HCT116 (cell line): ENCODE results near the gene ZCCHC9. TPM values are rescaled to one million over a fixed set of nuclear protein-coding genes. Genes with fewer than 3 reads are reported as not detected.

Source experiments
- ATAC-seq: fragments of 200-7000 bp; cut with Tn5 transposase; 2 replicates; pipeline ENCODE4 v1.9.1; 2020; ENCODE audit warnings: mild to moderate bottlenecking, moderate library complexity
- BruUV-seq: library from RNA; stranded (reverse); fragments of 400-500 nt; replicated peaks from 2 replicates; lab custom pipeline; 2021; lab: Mats Ljungman, UMichigan
- CTCF ChIA-PET: fragments of 300-600 bp; sonication (Branson Sonifier 250); formaldehyde crosslinking; loops from one replicate; lab custom pipeline; 2021; ENCODE audit warnings: antibody characterized with exemption; lab: Charles Lee
- POLR2A ChIA-PET: fragments of 300-600, 350-600 bp; sonication (Branson Sonifier 250); formaldehyde crosslinking; loops from one replicate; lab custom pipeline; 2021; ENCODE audit warnings: antibody characterized with exemption; lab: Charles Lee
- RAD21 ChIA-PET, 2 experiments: fragments of 300-600 bp; sonication (Branson Sonifier 250); formaldehyde crosslinking; loops; one replicate each; lab custom pipeline; 2023; ENCODE audit warnings: low total read pairs in 2 of 2; ENCODE audit not compliant: uncharacterized antibody in 2 of 2, unreplicated experiment in 2 of 2, low non-redundant PET in 1 of 2; lab: Charles Lee
- DNase-seq: peaks from one replicate; pipeline ENCODE4 v3.0.0-alpha.2; 2010; ENCODE audit warnings: low read depth, low spot score
- H2AFZ ChIP-seq: fragments of 200-600 bp; shearing (Covaris generic), sonication (generic); 2 replicates; pipeline ENCODE4 v1.6.1; 2017; ENCODE audit warnings: low read depth, mixed run types, mixed read lengths, antibody characterized with exemption, low read length; ENCODE audit not compliant: poor library complexity, severe bottlenecking
- H3K27ac ChIP-seq: 2 replicates; pipeline ENCODE4 v1.5.1; 2012; ENCODE audit warnings: low read depth, low read length
- H3K27me3 ChIP-seq: fragments of 200-600 bp; sonication (generic); 2 replicates; pipeline ENCODE4 v1.6.1; 2016; ENCODE audit warnings: mixed run types, low read length, mixed read lengths; ENCODE audit not compliant: insufficient read depth
- H3K36me3 ChIP-seq, 2 experiments: fragments of 200-500 bp in 1 of 2; fragments of 200-600 bp in 1 of 2; sonication (Bioruptor generic) in 1 of 2; sonication (generic) in 1 of 2; 2 replicates each; pipeline versions ENCODE4 v1.5.1 to v1.6.1; 2014 to 2016; ENCODE audit warnings: low read length in 2 of 2, inconsistent platforms in 1 of 2, mixed read lengths in 1 of 2, mixed run types in 1 of 2; ENCODE audit not compliant: insufficient read depth in 2 of 2, control insufficient read depth in 1 of 2
- H3K4me1 ChIP-seq, 2 experiments: fragments of 200-600 bp in 1 of 2; sonication (generic) in 1 of 2; 2 replicates each; pipeline versions ENCODE4 v1.5.1 to v1.6.1; 2012 to 2017; ENCODE audit warnings: low read length in 2 of 2, inconsistent platforms in 1 of 2, mild to moderate bottlenecking in 1 of 2, mixed read lengths in 1 of 2, mixed run types in 1 of 2, moderate library complexity in 1 of 2; ENCODE audit not compliant: insufficient read depth in 2 of 2, control insufficient read depth in 1 of 2
- H3K4me2 ChIP-seq: fragments of 200-600 bp; sonication (generic); 2 replicates; pipeline ENCODE4 v1.6.1; 2017; ENCODE audit warnings: mixed run types, low read length, mixed read lengths
- H3K4me3 ChIP-seq, 2 experiments: fragments of 200-600 bp in 1 of 2; sonication (generic) in 1 of 2; replicated peaks in 1 of 2; 2 replicates each; pipeline ENCODE4 v1.5.1; 2011 to 2016; ENCODE audit warnings: low read length in 2 of 2, control low read depth in 1 of 2, low read depth in 1 of 2, mild to moderate bottlenecking in 1 of 2, mixed read lengths in 1 of 2, mixed run types in 1 of 2
- H3K79me2 ChIP-seq: fragments of 200-600 bp; sonication (generic); 2 replicates; pipeline ENCODE4 v1.6.1; 2017; ENCODE audit warnings: mild to moderate bottlenecking, mixed run types, low read length, moderate library complexity, mixed read lengths; ENCODE audit not compliant: insufficient read depth
- H3K9ac ChIP-seq: fragments of 200-600 bp; sonication (generic); 2 replicates; pipeline ENCODE4 v1.6.1; 2016; ENCODE audit warnings: low read length, mixed read lengths
- H3K9me2 ChIP-seq: fragments of 200-600 bp; sonication (generic), shearing (Covaris generic); 2 replicates; pipeline ENCODE4 v1.6.1; 2017; ENCODE audit warnings: mixed run types, mild to moderate bottlenecking, moderate library complexity; ENCODE audit not compliant: insufficient read depth
- H3K9me3 ChIP-seq, 2 experiments: fragments of 200-500 bp in 1 of 2; fragments of 200-600 bp in 1 of 2; sonication (Bioruptor generic) in 1 of 2; sonication (generic) in 1 of 2; 2 replicates each; pipeline ENCODE4 v1.6.1; 2014 to 2017; ENCODE audit warnings: low read length in 2 of 2, mixed read lengths in 2 of 2, inconsistent platforms in 1 of 2, low read depth in 1 of 2, mild to moderate bottlenecking in 1 of 2, mixed run types in 1 of 2, moderate library complexity in 1 of 2; ENCODE audit not compliant: control insufficient read depth in 1 of 2, insufficient read depth in 1 of 2
- H4K20me1 ChIP-seq: fragments of 200-600 bp; sonication (generic), shearing (Covaris generic); 2 replicates; pipeline ENCODE4 v1.6.1; 2017; ENCODE audit warnings: mixed run types, mild to moderate bottlenecking, moderate library complexity; ENCODE audit not compliant: insufficient read depth
- EGR1 ChIP-seq: IDR thresholded peaks from 2 replicates; pipeline ENCODE4 v1.6.1; 2012; ENCODE audit warnings: low read depth
- ELF1 ChIP-seq: IDR thresholded peaks from 2 replicates; pipeline ENCODE4 v1.6.1; 2012; ENCODE audit warnings: low read depth, borderline replicate concordance
- JUND ChIP-seq: IDR thresholded peaks from 2 replicates; pipeline ENCODE4 v1.6.1; 2012
- POLR2AphosphoS5 ChIP-seq: IDR thresholded peaks from 2 replicates; pipeline ENCODE4 v1.6.1; 2011; ENCODE audit warnings: mild to moderate bottlenecking, low read depth, low read length, moderate library complexity
- SIN3A ChIP-seq: IDR thresholded peaks from 2 replicates; pipeline ENCODE4 v1.6.1; 2012; ENCODE audit warnings: low read depth
- SP1 ChIP-seq: IDR thresholded peaks from 2 replicates; pipeline ENCODE4 v1.6.1; 2012; ENCODE audit warnings: low read depth
- TCF7L2 ChIP-seq: IDR thresholded peaks from 2 replicates; pipeline ENCODE4 v1.7.0; 2011; ENCODE audit warnings: borderline replicate concordance, inconsistent platforms; ENCODE audit not compliant: insufficient read depth, insufficient read length; ENCODE audit errors: extremely low read depth
- YY1 ChIP-seq: IDR thresholded peaks from 2 replicates; pipeline ENCODE4 v1.6.1; 2011; ENCODE audit warnings: low read length, low read depth, moderate library complexity, mild to moderate bottlenecking; ENCODE audit not compliant: insufficient replicate concordance; ENCODE audit errors: extremely low read depth
- intact Hi-C: fragments of 100-400 bp; cut with micrococcal nuclease; formaldehyde crosslinking; loops from 2 replicates; pipeline ENCODE4 v1.10.0; 2022
- total RNA-seq: library from RNA; stranded (reverse); gene quantifications from one replicate; pipeline ENCODE4 v1.2.1, GENCODE V29; 2021; ENCODE audit not compliant: unreplicated experiment
- TF ChIP-seq, protein P1 (sequence below): IDR thresholded peaks from 2 replicates; pipeline ENCODE4 v1.6.1; 2012; ENCODE audit warnings: low read depth
- TF ChIP-seq, protein P2 (sequence below): IDR thresholded peaks from 2 replicates; pipeline ENCODE4 v1.6.1; 2012
- TF ChIP-seq, protein P3 (sequence below): IDR thresholded peaks from 2 replicates; pipeline ENCODE4 v1.6.1; 2012
- TF ChIP-seq, protein P4 (sequence below), 3 experiments: fragments of 200-600 bp in 1 of 3; sonication (generic) in 1 of 3; IDR thresholded peaks in 2 of 3; conservative IDR thresholded peaks in 1 of 3; 2 replicates each; pipeline ENCODE4 v1.5.1; 2012 to 2017; ENCODE audit warnings: low read depth in 2 of 3, low read length in 2 of 3, antibody characterized with exemption in 1 of 3, borderline replicate concordance in 1 of 3, control low read depth in 1 of 3, mild to moderate bottlenecking in 1 of 3, mixed read lengths in 1 of 3, mixed run types in 1 of 3, moderate library complexity in 1 of 3; ENCODE audit not compliant: insufficient read depth in 1 of 3

ZCCHC9 gene
- total RNA-seq, 1 experiment from 2014 or later: 33.7 TPM

DNA sequence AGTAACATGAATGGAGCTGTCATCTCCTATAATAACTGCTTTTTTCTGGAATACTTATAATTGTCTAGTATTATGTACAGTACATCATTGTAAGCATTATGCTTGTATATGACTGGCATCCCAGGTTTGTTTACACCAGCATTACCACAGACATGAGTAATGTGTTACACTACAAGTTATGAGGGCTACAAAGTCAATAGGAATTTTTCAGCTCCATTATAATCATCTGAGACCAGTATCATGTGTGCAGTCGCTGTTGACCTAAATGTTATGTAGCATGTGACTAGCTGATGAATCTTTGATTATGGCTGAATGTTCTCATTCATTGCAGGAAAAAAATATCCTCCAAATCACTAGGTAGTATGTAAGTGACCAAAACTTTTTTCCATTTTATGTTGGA, 2.2 kb downstream of the ZCCHC9 start (continued):
- TF ChIP-seq, protein P1, sequence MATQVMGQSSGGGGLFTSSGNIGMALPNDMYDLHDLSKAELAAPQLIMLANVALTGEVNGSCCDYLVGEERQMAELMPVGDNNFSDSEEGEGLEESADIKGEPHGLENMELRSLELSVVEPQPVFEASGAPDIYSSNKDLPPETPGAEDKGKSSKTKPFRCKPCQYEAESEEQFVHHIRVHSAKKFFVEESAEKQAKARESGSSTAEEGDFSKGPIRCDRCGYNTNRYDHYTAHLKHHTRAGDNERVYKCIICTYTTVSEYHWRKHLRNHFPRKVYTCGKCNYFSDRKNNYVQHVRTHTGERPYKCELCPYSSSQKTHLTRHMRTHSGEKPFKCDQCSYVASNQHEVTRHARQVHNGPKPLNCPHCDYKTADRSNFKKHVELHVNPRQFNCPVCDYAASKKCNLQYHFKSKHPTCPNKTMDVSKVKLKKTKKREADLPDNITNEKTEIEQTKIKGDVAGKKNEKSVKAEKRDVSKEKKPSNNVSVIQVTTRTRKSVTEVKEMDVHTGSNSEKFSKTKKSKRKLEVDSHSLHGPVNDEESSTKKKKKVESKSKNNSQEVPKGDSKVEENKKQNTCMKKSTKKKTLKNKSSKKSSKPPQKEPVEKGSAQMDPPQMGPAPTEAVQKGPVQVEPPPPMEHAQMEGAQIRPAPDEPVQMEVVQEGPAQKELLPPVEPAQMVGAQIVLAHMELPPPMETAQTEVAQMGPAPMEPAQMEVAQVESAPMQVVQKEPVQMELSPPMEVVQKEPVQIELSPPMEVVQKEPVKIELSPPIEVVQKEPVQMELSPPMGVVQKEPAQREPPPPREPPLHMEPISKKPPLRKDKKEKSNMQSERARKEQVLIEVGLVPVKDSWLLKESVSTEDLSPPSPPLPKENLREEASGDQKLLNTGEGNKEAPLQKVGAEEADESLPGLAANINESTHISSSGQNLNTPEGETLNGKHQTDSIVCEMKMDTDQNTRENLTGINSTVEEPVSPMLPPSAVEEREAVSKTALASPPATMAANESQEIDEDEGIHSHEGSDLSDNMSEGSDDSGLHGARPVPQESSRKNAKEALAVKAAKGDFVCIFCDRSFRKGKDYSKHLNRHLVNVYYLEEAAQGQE: no peak
- TF ChIP-seq, protein P2, sequence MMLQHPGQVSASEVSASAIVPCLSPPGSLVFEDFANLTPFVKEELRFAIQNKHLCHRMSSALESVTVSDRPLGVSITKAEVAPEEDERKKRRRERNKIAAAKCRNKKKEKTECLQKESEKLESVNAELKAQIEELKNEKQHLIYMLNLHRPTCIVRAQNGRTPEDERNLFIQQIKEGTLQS: no peak

DNA sequence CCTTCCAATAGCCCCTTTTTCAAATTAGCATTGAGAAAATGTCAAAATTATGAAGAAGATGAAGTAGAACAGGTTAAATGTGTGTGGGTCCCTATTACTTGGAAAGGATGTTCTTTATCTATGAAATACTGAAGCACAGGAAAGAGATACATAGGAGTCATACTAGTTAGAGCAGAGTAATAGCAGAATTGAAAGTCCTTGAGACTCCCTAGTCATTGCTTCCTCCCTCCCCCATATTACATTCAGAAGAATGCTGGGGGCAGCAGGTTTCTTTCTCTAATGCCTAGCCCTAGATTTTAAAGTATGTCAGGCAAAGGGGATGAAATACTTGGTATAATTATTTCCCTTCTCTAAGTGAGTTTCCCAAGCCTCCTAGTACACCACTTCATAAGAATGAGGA, 4.4 kb downstream of the ZCCHC9 start:
- intact Hi-C loops: no loop called here
- ATAC-seq: no peak
- POLR2A ChIA-PET: no interaction called here
- no peak for DNase-seq
- no peak overlapping the region for H3K27ac ChIP-seq
- H3K9me3 ChIP-seq: no peaks in the 10 kb centered on the region
- peaks cover 0 to 6% of the 10 kb centered on the region in 2 experiments; a peak in 2 of 4 replicates for H3K4me1 ChIP-seq
- no TSS peak for BruUV-seq
- H3K9me2 ChIP-seq: no peaks in the 10 kb centered on the region
- no peak overlapping the region for H3K4me3 ChIP-seq
- no peak overlapping the region for H3K9ac ChIP-seq
- no peak overlapping the region for H3K4me2 ChIP-seq
- no peak overlapping the region for H2AFZ ChIP-seq
- H3K36me3 ChIP-seq: peaks cover 5 to 7% of the 10 kb centered on the region in 2 experiments; a peak in 2 of 4 replicates
- RAD21 ChIA-PET: no interaction called here
- no peaks in the 10 kb centered on the region for H4K20me1 ChIP-seq
- TF ChIP-seq EGR1 (no peak), SIN3A (no peak), ELF1 (no peak), JUND (no peak), YY1 (no peak), SP1 (no peak), TCF7L2 (no peak), POLR2AphosphoS5 (no peak)
- TF ChIP-seq, protein P3, sequence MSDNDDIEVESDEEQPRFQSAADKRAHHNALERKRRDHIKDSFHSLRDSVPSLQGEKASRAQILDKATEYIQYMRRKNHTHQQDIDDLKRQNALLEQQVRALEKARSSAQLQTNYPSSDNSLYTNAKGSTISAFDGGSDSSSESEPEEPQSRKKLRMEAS: no peak
- TF ChIP-seq, protein P1: no peak
- TF ChIP-seq, protein P4, sequence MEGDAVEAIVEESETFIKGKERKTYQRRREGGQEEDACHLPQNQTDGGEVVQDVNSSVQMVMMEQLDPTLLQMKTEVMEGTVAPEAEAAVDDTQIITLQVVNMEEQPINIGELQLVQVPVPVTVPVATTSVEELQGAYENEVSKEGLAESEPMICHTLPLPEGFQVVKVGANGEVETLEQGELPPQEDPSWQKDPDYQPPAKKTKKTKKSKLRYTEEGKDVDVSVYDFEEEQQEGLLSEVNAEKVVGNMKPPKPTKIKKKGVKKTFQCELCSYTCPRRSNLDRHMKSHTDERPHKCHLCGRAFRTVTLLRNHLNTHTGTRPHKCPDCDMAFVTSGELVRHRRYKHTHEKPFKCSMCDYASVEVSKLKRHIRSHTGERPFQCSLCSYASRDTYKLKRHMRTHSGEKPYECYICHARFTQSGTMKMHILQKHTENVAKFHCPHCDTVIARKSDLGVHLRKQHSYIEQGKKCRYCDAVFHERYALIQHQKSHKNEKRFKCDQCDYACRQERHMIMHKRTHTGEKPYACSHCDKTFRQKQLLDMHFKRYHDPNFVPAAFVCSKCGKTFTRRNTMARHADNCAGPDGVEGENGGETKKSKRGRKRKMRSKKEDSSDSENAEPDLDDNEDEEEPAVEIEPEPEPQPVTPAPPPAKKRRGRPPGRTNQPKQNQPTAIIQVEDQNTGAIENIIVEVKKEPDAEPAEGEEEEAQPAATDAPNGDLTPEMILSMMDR (IDR thresholded peaks at IDR 0.05 in 2 of 3, conservative IDR thresholded peaks at IDR 0.05 in 1 of 3; ENCODE audit: borderline replicate concordance in 1 of 3, insufficient read depth in 1 of 3, low read depth in 2 of 3, low read length in 2 of 3): no peak
- no peaks in the 10 kb centered on the region for H3K27me3 ChIP-seq
- peaks cover 29% of the 10 kb centered on the region for H3K79me2 ChIP-seq
- CTCF ChIA-PET: no interaction called here
